Mesothelial cell of epicardium (in vitro differentiated cells): ENCODE data around the gene BTN1A1. TPM values are rescaled to one million over a fixed set of nuclear protein-coding genes. Genes with fewer than 3 reads are reported as not detected.

Experiments
- DNase-seq, 2 experiments: peaks; one replicate each; pipeline ENCODE4 v3.0.0; 2021; ENCODE audit warnings: low spot score in 2 of 2; ENCODE audit not compliant: unreplicated experiment in 2 of 2
- H3K27ac Mint-ChIP-seq: 2 replicates; pipeline ENCODE4 v1.8.0; 2021; ENCODE audit warnings: mixed read lengths
- H3K27me3 Mint-ChIP-seq: 2 replicates; pipeline ENCODE4 v1.8.0; 2021; ENCODE audit warnings: low read depth, mixed read lengths
- H3K36me3 Mint-ChIP-seq: 2 replicates; pipeline ENCODE4 v1.8.0; 2021; ENCODE audit warnings: mixed read lengths
- H3K4me1 Mint-ChIP-seq: 2 replicates; pipeline ENCODE4 v1.8.0; 2021; ENCODE audit warnings: mixed read lengths
- H3K4me3 Mint-ChIP-seq: 2 replicates; pipeline ENCODE4 v1.8.0; 2021; ENCODE audit warnings: mild to moderate bottlenecking, moderate library complexity, mixed read lengths
- H3K9me3 Mint-ChIP-seq: 2 replicates; pipeline ENCODE4 v1.8.0; 2021; ENCODE audit warnings: mixed read lengths
- total RNA-seq: library from RNA; stranded (reverse); gene quantifications from 3 replicates; pipeline ENCODE4 v1.2.1, GENCODE V29; 2021
- TF ChIP-seq, protein P1 (sequence below): fragments of 200-600 bp; sonication (generic); IDR thresholded peaks from one replicate; pipeline ENCODE4 v1.5.0; 2021; ENCODE audit warnings: antibody characterized with exemption; ENCODE audit not compliant: unreplicated experiment

Gene BTN1A1
- total RNA-seq, 1 donor from 2014 or later = 0.09 TPM

DNA sequence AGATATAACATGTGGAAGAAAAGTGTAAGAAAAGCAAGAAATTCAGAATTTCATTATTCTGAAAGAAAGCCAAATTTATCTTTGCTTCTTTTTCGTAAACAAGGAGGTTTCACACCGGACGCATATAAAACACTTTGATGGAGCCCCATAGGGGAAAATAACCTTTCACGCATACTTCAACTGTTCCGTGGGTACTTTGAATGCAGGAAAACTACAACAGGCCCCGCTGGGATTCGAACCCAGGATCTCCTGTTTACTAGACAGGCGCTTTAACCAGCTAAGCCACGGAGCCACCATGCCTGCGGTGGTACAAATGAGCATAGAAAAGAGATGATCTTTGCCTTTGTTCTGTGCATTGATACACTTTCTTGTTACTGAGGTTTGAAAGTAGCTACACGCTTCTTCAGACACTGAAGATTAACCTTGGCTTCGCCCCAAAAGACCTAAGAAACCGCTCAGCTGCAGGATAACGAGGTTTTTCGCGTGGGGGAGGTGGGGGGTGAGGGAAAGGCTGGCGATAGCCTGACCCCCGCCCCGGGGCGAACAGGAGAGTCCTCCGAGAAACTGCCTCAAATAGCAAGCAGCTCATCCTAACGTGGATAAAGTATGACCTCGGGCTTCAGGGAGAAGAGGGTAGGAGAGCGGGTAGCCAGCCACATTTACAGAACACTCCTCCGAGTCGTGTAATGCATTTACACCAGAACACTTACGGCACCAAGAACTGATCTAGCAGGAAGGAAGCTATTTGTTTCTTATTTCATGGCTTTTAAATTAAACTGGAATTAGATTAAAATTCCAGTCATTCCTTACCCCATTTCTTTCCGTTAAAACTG is 32.8 kb downstream of the BTN1A1 start:
- H3K27me3 Mint-ChIP-seq = no peaks in the 10 kb centered on the region
- no peaks in the 10 kb centered on the region for H3K9me3 Mint-ChIP-seq
- peaks cover 29% of the 10 kb centered on the region for H3K4me1 Mint-ChIP-seq
- peak overlapping the region; percentile 98 for H3K27ac Mint-ChIP-seq
- TF ChIP-seq, protein P1, sequence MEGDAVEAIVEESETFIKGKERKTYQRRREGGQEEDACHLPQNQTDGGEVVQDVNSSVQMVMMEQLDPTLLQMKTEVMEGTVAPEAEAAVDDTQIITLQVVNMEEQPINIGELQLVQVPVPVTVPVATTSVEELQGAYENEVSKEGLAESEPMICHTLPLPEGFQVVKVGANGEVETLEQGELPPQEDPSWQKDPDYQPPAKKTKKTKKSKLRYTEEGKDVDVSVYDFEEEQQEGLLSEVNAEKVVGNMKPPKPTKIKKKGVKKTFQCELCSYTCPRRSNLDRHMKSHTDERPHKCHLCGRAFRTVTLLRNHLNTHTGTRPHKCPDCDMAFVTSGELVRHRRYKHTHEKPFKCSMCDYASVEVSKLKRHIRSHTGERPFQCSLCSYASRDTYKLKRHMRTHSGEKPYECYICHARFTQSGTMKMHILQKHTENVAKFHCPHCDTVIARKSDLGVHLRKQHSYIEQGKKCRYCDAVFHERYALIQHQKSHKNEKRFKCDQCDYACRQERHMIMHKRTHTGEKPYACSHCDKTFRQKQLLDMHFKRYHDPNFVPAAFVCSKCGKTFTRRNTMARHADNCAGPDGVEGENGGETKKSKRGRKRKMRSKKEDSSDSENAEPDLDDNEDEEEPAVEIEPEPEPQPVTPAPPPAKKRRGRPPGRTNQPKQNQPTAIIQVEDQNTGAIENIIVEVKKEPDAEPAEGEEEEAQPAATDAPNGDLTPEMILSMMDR = no peak
- no peaks in the 10 kb centered on the region for H3K36me3 Mint-ChIP-seq
- H3K4me3 Mint-ChIP-seq = peak overlapping the region; percentile 97
- DNase-seq = peak; percentile 72 to 96

DNA sequence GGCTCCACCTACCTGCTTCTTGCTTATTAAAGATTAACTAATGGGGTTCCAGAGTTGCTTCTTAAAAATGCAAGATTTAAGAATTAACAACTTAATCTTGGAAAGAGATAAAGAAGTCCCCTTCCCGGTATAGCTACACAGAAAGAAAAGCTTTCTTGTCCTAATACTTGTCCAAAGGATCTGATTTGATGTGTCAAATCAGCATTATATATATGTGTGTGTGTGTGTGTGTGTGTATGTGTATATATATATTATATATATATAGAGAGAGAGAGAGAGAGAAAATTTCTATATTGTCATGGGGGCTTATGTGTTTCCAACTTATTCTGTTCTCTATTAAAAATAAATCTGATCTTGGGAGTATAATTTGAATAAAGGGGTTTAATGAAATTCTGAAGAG is 33.4 kb downstream of the BTN1A1 start:
- TF ChIP-seq, protein P1 = no peak
- Mint-ChIP-seq H3K27me3 (no peaks in the 10 kb centered on the region), H3K27ac (peak overlapping the region; percentile 98), H3K36me3 (no peaks in the 10 kb centered on the region), H3K9me3 (no peaks in the 10 kb centered on the region), H3K4me1 (peaks cover 29% of the 10 kb centered on the region), H3K4me3 (peak overlapping the region; percentile 97)
- no peak for DNase-seq

DNA sequence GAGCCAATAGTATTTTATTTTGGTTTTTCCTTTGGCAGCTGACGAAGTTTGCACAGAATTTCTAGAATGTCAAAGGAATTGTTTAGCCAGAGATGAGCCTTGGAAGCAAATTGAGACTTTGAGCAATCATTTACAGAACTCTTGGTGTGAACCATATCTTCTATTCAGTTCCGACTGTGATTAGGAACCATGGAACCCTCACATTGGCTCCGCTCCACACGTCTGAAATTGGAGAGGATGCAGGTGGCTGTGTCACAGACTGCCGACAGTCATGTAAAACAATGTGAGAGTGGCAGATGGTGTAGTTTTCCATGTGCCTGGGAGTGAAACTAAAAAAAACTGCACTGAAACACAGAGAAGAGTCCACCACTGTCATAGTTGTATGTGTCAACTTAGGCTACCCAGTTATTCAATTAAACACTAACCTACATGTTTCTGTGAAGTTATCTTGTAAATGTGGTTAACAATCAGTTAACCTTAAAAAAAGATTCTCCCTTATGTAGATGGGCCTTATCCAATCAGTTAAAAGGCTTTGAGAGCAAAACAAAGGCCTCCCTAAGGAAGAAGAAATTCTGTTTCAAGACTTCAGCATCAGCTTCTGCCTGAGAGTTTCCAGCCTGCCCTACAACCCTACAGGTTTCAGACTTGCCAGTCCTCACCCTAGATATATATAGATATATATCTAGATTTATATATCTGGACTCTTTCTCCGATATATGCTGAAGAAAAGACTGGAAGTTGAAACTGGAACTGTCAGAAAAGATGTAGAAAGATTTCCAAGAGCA is 34.8 kb downstream of the BTN1A1 start:
- H3K27me3 Mint-ChIP-seq = no peaks in the 10 kb centered on the region
- TF ChIP-seq, protein P1 = no peak
- H3K4me3 Mint-ChIP-seq = no peak overlapping the region
- no peak for DNase-seq
- H3K4me1 Mint-ChIP-seq = peaks cover 38% of the 10 kb centered on the region
- H3K9me3 Mint-ChIP-seq = no peaks in the 10 kb centered on the region
- no peaks in the 10 kb centered on the region for H3K36me3 Mint-ChIP-seq
- H3K27ac Mint-ChIP-seq = peak overlapping the region; percentile 81

DNA sequence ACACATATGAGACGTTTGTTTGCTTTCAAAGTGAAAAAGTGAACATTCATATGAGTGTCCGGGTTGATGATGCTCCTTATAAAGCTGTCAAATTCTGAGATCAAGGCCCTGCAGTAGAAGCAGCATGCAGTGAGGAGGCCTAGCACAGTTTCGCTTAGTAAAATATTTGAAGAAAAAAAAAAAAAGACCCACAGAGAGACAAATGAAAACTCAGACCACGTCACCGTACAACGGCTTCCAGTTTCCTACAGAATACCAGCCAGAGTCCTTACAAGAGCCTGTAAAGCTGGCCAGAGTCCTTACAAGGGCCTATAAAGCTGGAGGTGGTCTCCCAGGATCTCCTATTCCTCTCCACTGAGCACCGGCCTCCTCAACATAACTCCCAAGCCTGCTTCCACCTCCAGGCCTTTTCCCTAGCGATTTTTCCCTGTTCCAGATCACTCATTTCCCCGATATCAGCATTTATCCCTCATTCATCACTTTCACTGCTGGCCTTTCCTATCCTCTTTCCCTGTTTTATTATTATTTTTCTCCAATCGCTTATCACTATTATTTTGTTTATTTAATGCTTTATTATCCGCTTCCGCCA is 36.6 kb downstream of the BTN1A1 start:
- Mint-ChIP-seq H3K36me3 (peaks cover 4% of the 10 kb centered on the region), H3K27ac (peak overlapping the region; percentile 98), H3K27me3 (no peaks in the 10 kb centered on the region), H3K4me1 (peaks cover 47% of the 10 kb centered on the region), H3K9me3 (no peaks in the 10 kb centered on the region), H3K4me3 (peak overlapping the region; percentile 82)
- DNase-seq = peak in 1 of 2 experiments; percentile 46
- TF ChIP-seq, protein P1 = no peak

- Mint-ChIP-seq H3K4me1 (peaks cover 45% of the 10 kb centered on the region), H3K27ac (peak overlapping the region; percentile 98), H3K4me3 (peak overlapping the region; percentile 82), H3K27me3 (no peaks in the 10 kb centered on the region), H3K9me3 (no peaks in the 10 kb centered on the region), H3K36me3 (peaks cover 7% of the 10 kb centered on the region)
- peak; percentile 69 to 93 for DNase-seq
- TF ChIP-seq, protein P1 = no peak
Observed at GRCh38 chr6:26537160-26537845, 37.2 kb downstream of the BTN1A1 start.
